ENCODE results near the gene IGFBP7.

DNA sequence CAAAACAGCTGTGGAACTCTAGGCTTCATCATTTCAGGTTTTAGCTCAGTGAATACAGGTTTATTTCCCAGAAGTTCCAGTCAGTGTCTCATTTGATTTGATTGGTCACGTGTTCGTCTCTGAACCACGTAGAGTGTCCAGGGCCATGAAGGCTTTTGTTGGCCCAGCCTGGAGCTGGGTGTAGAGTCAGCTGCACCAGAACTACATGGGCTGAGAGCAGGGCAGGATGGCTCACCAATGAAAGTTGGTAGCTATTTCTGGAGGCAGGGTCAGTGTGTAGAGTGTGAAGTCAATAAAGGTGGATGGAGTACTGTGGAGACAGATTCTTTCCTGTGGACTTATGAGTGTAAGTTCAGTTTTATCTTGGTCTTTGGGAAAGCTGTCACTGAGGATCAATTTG lies 43.0 kb upstream of the IGFBP7 start:
- TF ChIP-seq YY1 (IDR thresholded peaks at IDR 0.05; ENCODE audit: insufficient read depth, insufficient read length), result no peak
- no peak for TF ChIP-seq ZNF274 (IDR thresholded peaks at IDR 0.05; ENCODE audit: low read depth, low read length)
- no peak for TF ChIP-seq SUZ12 (IDR thresholded peaks at IDR 0.05; ENCODE audit: extremely low read depth, insufficient read depth, insufficient read length)
